Dendritic cell treated with granulocyte-macrophage colony-stimulating factor and Interleukin-4, amounts not matched to agents 40 ng/mL and 50 ng/mL, for 4 days (primary cell): ENCODE results near the gene PHOSPHO2.
"Not testable (repeated sequence)": the region's sequence is repeated elsewhere in the genome, so short reads cannot be mapped to it uniquely, and the experiment has no call there.

Experiments
- H3K27ac Mint-ChIP-seq: one replicate; pipeline ENCODE4 v1.8.0; 2022; ENCODE audit warnings: mild to moderate bottlenecking, mixed read lengths
- H3K27me3 Mint-ChIP-seq: one replicate; pipeline ENCODE4 v1.8.0; 2022; ENCODE audit warnings: mild to moderate bottlenecking, mixed read lengths
- H3K36me3 Mint-ChIP-seq: one replicate; pipeline ENCODE4 v1.8.0; 2022; ENCODE audit warnings: low read depth, mixed read lengths
- H3K4me1 Mint-ChIP-seq: one replicate; pipeline ENCODE4 v1.8.0; 2022; ENCODE audit warnings: low read depth, mixed read lengths
- H3K4me3 Mint-ChIP-seq: one replicate; pipeline ENCODE4 v1.8.0; 2022; ENCODE audit warnings: mild to moderate bottlenecking, moderate library complexity, mixed read lengths
- H3K9me3 Mint-ChIP-seq: one replicate; pipeline ENCODE4 v1.8.0; 2022; ENCODE audit warnings: mixed read lengths
- intact Hi-C: fragments of 100-400 bp; cut with micrococcal nuclease; formaldehyde crosslinking; loops from one replicate; pipeline ENCODE4 v1.15.0; 2022

PHOSPHO2 gene

GRCh38 chr2:169670937-169671336, 23.3 kb upstream of the PHOSPHO2 start:
- Mint-ChIP-seq H3K4me1 (no peaks in the 10 kb centered on the region), H3K4me3 (no peak overlapping the region), H3K36me3 (no peaks in the 10 kb centered on the region), H3K27ac (no peak overlapping the region), H3K27me3 (peaks cover 2% of the 10 kb centered on the region), H3K9me3 (no peaks in the 10 kb centered on the region)
- intact Hi-C loops = no loop called here

GRCh38 chr2:169672406-169672805, 21.9 kb upstream of the PHOSPHO2 start:
- no peak overlapping the region for H3K27ac Mint-ChIP-seq
- peaks cover 2% of the 10 kb centered on the region for H3K27me3 Mint-ChIP-seq
- intact Hi-C loops = no loop called here
- H3K9me3 Mint-ChIP-seq = no peaks in the 10 kb centered on the region
- no peaks in the 10 kb centered on the region for H3K4me1 Mint-ChIP-seq
- H3K4me3 Mint-ChIP-seq = no peak overlapping the region
- no peaks in the 10 kb centered on the region for H3K36me3 Mint-ChIP-seq

GRCh38 chr2:169673106-169673505, 21.2 kb upstream of the PHOSPHO2 start:
- intact Hi-C loops = no loop called here
- Mint-ChIP-seq H3K4me1 (no peaks in the 10 kb centered on the region), H3K36me3 (no peaks in the 10 kb centered on the region), H3K4me3 (no peak overlapping the region), H3K27ac (no peak overlapping the region), H3K27me3 (peaks cover 2% of the 10 kb centered on the region), H3K9me3 (no peaks in the 10 kb centered on the region)

- Mint-ChIP-seq H3K4me3 (no peak overlapping the region), H3K27me3 (peaks cover 2% of the 10 kb centered on the region), H3K9me3 (no peaks in the 10 kb centered on the region), H3K27ac (no peak overlapping the region), H3K4me1 (no peaks in the 10 kb centered on the region), H3K36me3 (no peaks in the 10 kb centered on the region)
- intact Hi-C loops = no loop called here
Measured at GRCh38 chr2:169673921-169674320, 20.3 kb upstream of the PHOSPHO2 start.

GRCh38 chr2:169676357-169676756, 17.9 kb upstream of the PHOSPHO2 start:
- H3K27me3 Mint-ChIP-seq = peaks cover 2% of the 10 kb centered on the region
- no peak overlapping the region for H3K4me3 Mint-ChIP-seq
- peaks cover 5% of the 10 kb centered on the region for H3K9me3 Mint-ChIP-seq
- H3K4me1 Mint-ChIP-seq = no peaks in the 10 kb centered on the region
- no peak overlapping the region for H3K27ac Mint-ChIP-seq
- H3K36me3 Mint-ChIP-seq = no peaks in the 10 kb centered on the region
- intact Hi-C loops = no loop called here

- peaks cover 5% of the 10 kb centered on the region for H3K9me3 Mint-ChIP-seq
- peaks cover 2% of the 10 kb centered on the region for H3K27me3 Mint-ChIP-seq
- no peaks in the 10 kb centered on the region for H3K36me3 Mint-ChIP-seq
- no peak overlapping the region for H3K4me3 Mint-ChIP-seq
- no peaks in the 10 kb centered on the region for H3K4me1 Mint-ChIP-seq
- H3K27ac Mint-ChIP-seq = no peak overlapping the region
- intact Hi-C loops = no loop called here
Measured at GRCh38 chr2:169676850-169677249, 17.4 kb upstream of the PHOSPHO2 start.

- no peak overlapping the region for H3K4me3 Mint-ChIP-seq
- no peaks in the 10 kb centered on the region for H3K27me3 Mint-ChIP-seq
- no peaks in the 10 kb centered on the region for H3K36me3 Mint-ChIP-seq
- intact Hi-C loops = no loop called here
- no peak overlapping the region for H3K27ac Mint-ChIP-seq
- H3K9me3 Mint-ChIP-seq = peaks cover 5% of the 10 kb centered on the region
- no peaks in the 10 kb centered on the region for H3K4me1 Mint-ChIP-seq
Measured at GRCh38 chr2:169683054-169683424, 11.2 kb upstream of the PHOSPHO2 start.

- intact Hi-C loops = no loop called here
- Mint-ChIP-seq H3K27ac (no peak overlapping the region), H3K9me3 (peaks cover 11% of the 10 kb centered on the region), H3K4me3 (no peak overlapping the region), H3K4me1 (no peaks in the 10 kb centered on the region), H3K36me3 (no peaks in the 10 kb centered on the region), H3K27me3 (no peaks in the 10 kb centered on the region)
Measured at GRCh38 chr2:169683425-169684134, 10.7 kb upstream of the PHOSPHO2 start.

GRCh38 chr2:169684135-169684565, 10.1 kb upstream of the PHOSPHO2 start:
- H3K36me3 Mint-ChIP-seq = no peaks in the 10 kb centered on the region
- H3K27ac Mint-ChIP-seq = no peak overlapping the region
- no peak overlapping the region for H3K4me3 Mint-ChIP-seq
- H3K4me1 Mint-ChIP-seq = no peaks in the 10 kb centered on the region
- peaks cover 16% of the 10 kb centered on the region for H3K9me3 Mint-ChIP-seq
- H3K27me3 Mint-ChIP-seq = no peaks in the 10 kb centered on the region
- intact Hi-C loops = no loop called here

- H3K27me3 Mint-ChIP-seq, intact Hi-C loops, H3K4me1 Mint-ChIP-seq, H3K27ac Mint-ChIP-seq, H3K36me3 Mint-ChIP-seq, H3K4me3 Mint-ChIP-seq: not testable (repeated sequence)
- peaks cover 16% of the 10 kb centered on the region for H3K9me3 Mint-ChIP-seq
Measured at GRCh38 chr2:169684712-169685111, 9.6 kb upstream of the PHOSPHO2 start.

GRCh38 chr2:169686825-169687224, 7.4 kb upstream of the PHOSPHO2 start:
- H3K4me3 Mint-ChIP-seq, H3K27me3 Mint-ChIP-seq, intact Hi-C loops, H3K27ac Mint-ChIP-seq, H3K4me1 Mint-ChIP-seq, H3K36me3 Mint-ChIP-seq: not testable (repeated sequence)
- peaks cover 20% of the 10 kb centered on the region for H3K9me3 Mint-ChIP-seq

- intact Hi-C loops = not testable (repeated sequence)
Measured at GRCh38 chr2:169687943-169688342, 6.3 kb upstream of the PHOSPHO2 start.

GRCh38 chr2:169690958-169691357, 3.3 kb upstream of the PHOSPHO2 start:
- intact Hi-C loops = no loop called here
- Mint-ChIP-seq H3K4me3 (no peak overlapping the region), H3K9me3 (peaks cover 20% of the 10 kb centered on the region), H3K27ac (no peak overlapping the region), H3K36me3 (no peaks in the 10 kb centered on the region), H3K4me1 (peaks cover 10% of the 10 kb centered on the region), H3K27me3 (peaks cover 9% of the 10 kb centered on the region)

More at GRCh38 chr2:169687943-169688342, 6.3 kb upstream of the PHOSPHO2 start:
- not testable (repeated sequence) for H3K36me3 Mint-ChIP-seq, H3K4me3 Mint-ChIP-seq, H3K4me1 Mint-ChIP-seq, H3K27ac Mint-ChIP-seq, H3K27me3 Mint-ChIP-seq
- peaks cover 20% of the 10 kb centered on the region for H3K9me3 Mint-ChIP-seq

GRCh38 chr2:169692718-169693117, 1.6 kb upstream of the PHOSPHO2 start:
- Mint-ChIP-seq H3K27ac (no peak overlapping the region), H3K4me3 (no peak overlapping the region), H3K27me3 (peaks cover 9% of the 10 kb centered on the region), H3K4me1 (peaks cover 10% of the 10 kb centered on the region), H3K9me3 (peaks cover 20% of the 10 kb centered on the region), H3K36me3 (no peaks in the 10 kb centered on the region)
- intact Hi-C loops = no loop called here

- Mint-ChIP-seq H3K4me3 (no peak overlapping the region), H3K9me3 (peaks cover 17% of the 10 kb centered on the region), H3K27ac (peak overlapping the region; percentile 77), H3K27me3 (peaks cover 9% of the 10 kb centered on the region), H3K4me1 (peaks cover 10% of the 10 kb centered on the region), H3K36me3 (no peaks in the 10 kb centered on the region)
- intact Hi-C loops = no loop called here
Measured at GRCh38 chr2:169693360-169693759, 909 bp upstream of the PHOSPHO2 start.
